OCI-LY3 (cell line): ENCODE measurements around the gene TTYH3.

Source experiments
- EZH2phosphoT487 ChIP-seq: fragments of 200-600 bp; shearing (Covaris generic); IDR thresholded peaks from 2 replicates; pipeline ENCODE4 v1.6.1; 2018; ENCODE audit warnings: antibody characterized with exemption, mixed run types, low read depth
- TF ChIP-seq, protein P1 (sequence below): fragments of 200-600, 300-600 bp; sonication (generic); IDR thresholded peaks from 2 replicates; pipeline ENCODE4 v1.5.1; 2014; ENCODE audit warnings: antibody characterized with exemption, low read length, low read depth

DNA sequence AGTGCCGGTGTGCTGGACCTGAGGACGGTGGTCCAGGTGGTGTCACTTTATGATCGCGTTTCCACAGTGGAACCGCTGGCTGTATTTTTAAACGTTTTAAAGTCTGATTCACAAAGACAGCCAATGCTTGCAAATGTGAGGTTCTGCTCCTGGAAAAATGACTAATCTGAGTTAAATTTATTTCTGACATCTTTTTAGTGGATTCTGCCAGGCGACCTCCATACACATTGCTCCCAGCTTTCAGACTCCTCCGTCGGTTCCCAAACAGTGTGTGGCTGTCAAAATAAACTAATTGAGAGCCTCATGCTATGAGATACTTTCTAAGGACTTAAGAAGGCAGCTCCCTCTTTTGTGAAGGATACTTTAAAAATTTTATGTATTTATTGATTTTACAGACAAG, 12.7 kb upstream of the TTYH3 start:
- TF ChIP-seq, protein P1, sequence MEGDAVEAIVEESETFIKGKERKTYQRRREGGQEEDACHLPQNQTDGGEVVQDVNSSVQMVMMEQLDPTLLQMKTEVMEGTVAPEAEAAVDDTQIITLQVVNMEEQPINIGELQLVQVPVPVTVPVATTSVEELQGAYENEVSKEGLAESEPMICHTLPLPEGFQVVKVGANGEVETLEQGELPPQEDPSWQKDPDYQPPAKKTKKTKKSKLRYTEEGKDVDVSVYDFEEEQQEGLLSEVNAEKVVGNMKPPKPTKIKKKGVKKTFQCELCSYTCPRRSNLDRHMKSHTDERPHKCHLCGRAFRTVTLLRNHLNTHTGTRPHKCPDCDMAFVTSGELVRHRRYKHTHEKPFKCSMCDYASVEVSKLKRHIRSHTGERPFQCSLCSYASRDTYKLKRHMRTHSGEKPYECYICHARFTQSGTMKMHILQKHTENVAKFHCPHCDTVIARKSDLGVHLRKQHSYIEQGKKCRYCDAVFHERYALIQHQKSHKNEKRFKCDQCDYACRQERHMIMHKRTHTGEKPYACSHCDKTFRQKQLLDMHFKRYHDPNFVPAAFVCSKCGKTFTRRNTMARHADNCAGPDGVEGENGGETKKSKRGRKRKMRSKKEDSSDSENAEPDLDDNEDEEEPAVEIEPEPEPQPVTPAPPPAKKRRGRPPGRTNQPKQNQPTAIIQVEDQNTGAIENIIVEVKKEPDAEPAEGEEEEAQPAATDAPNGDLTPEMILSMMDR, result no peak
- no peak for TF ChIP-seq EZH2phosphoT487
